OCI-LY7 (cell line): ENCODE data around the gene CBX8. TPM values are rescaled to one million over a fixed set of nuclear protein-coding genes. Genes with fewer than 3 reads are reported as not detected.

ENCODE experiments used
- BruUV-seq: library from RNA; stranded (reverse); fragments of 400-500 nt; replicated peaks from 2 replicates; lab custom pipeline; 2021; lab: Mats Ljungman, UMichigan
- CTCF ChIA-PET: fragments of 300-600 bp; sonication (Branson Sonifier 250); formaldehyde crosslinking; loops from one replicate; lab custom pipeline; 2022; ENCODE audit warnings: antibody characterized with exemption; ENCODE audit not compliant: unreplicated experiment; lab: Charles Lee
- POLR2A ChIA-PET: fragments of 300-600 bp; sonication (Branson Sonifier 250); formaldehyde crosslinking; loops from one replicate; lab custom pipeline; 2022; ENCODE audit warnings: antibody characterized with exemption; lab: Charles Lee
- DNase-seq: peaks from one replicate; pipeline ENCODE4 v3.0.0-alpha.2; 2015; ENCODE audit warnings: low spot score
- H2AFZ ChIP-seq: fragments of 200-600 bp; sonication (generic), shearing (Covaris generic); 2 replicates; pipeline ENCODE4 v1.6.1; 2014; ENCODE audit warnings: mild to moderate bottlenecking, antibody characterized with exemption, low read length, moderate library complexity
- H3K27ac ChIP-seq: fragments of 200-600 bp; sonication (generic); 2 replicates; pipeline ENCODE4 v1.5.1; 2014; ENCODE audit warnings: mixed run types, low read depth, mild to moderate bottlenecking, moderate library complexity, low read length, inconsistent platforms; ENCODE audit not compliant: poor library complexity, severe bottlenecking
- H3K36me3 ChIP-seq: fragments of 200-600 bp; sonication (generic); 2 replicates; pipeline ENCODE4 v1.6.1; 2014; ENCODE audit warnings: mild to moderate bottlenecking, antibody characterized with exemption, low read length, moderate library complexity, mixed read lengths; ENCODE audit not compliant: insufficient read depth
- H3K4me1 ChIP-seq: fragments of 200-600 bp; sonication (generic); 2 replicates; pipeline ENCODE4 v1.5.1; 2014; ENCODE audit warnings: mild to moderate bottlenecking, low read length; ENCODE audit not compliant: insufficient read depth, poor library complexity, severe bottlenecking
- H3K4me2 ChIP-seq: fragments of 200-600 bp; sonication (generic); 2 replicates; pipeline ENCODE4 v1.6.1; 2014; ENCODE audit warnings: mild to moderate bottlenecking, low read length
- H3K4me3 ChIP-seq: fragments of 200-600 bp; sonication (generic); 2 replicates; pipeline ENCODE4 v1.5.1; 2014; ENCODE audit warnings: mild to moderate bottlenecking, low read depth, low read length; ENCODE audit not compliant: poor library complexity, severe bottlenecking
- H3K79me2 ChIP-seq: fragments of 200-600 bp; sonication (generic); 2 replicates; pipeline ENCODE4 v1.6.1; 2016; ENCODE audit warnings: low read depth, mild to moderate bottlenecking, low read length, moderate library complexity, mixed read lengths; ENCODE audit not compliant: insufficient read depth
- H3K9me2 ChIP-seq: fragments of 200-600 bp; sonication (generic); 2 replicates; pipeline ENCODE4 v1.6.1; 2016; ENCODE audit warnings: mild to moderate bottlenecking, low read length, mixed read lengths; ENCODE audit not compliant: insufficient read depth
- H3K9me3 ChIP-seq: fragments of 200-600 bp; sonication (generic); 2 replicates; pipeline ENCODE4 v1.6.1; 2014; ENCODE audit warnings: mild to moderate bottlenecking, mixed run types, low read length, mixed read lengths
- H4K20me1 ChIP-seq: fragments of 200-600 bp; sonication (generic); 2 replicates; pipeline ENCODE4 v1.6.1; 2014; ENCODE audit warnings: mild to moderate bottlenecking, antibody characterized with exemption, low read length, moderate library complexity, mixed read lengths; ENCODE audit not compliant: insufficient read depth
- CTCF ChIP-seq: fragments of 200-600 bp; sonication (generic); conservative IDR thresholded peaks from 2 replicates; pipeline ENCODE4 v1.5.1; 2014; ENCODE audit warnings: mild to moderate bottlenecking, antibody characterized with exemption, low read length, moderate library complexity, mixed read lengths
- EZH2phosphoT487 ChIP-seq: fragments of 200-600 bp; sonication (generic); IDR thresholded peaks from 2 replicates; pipeline ENCODE4 v1.6.1; 2018; ENCODE audit warnings: low read depth, borderline replicate concordance, mild to moderate bottlenecking, mixed run types, antibody characterized with exemption, low read length, moderate library complexity, mixed read lengths
- intact Hi-C: fragments of 100-400 bp; cut with micrococcal nuclease; formaldehyde crosslinking; loops from one replicate; pipeline ENCODE4 v1.10.0; 2022; ENCODE audit not compliant: unreplicated experiment
- total RNA-seq, 2 experiments: library from RNA; depleted of rRNA in 1 of 2; stranded (reverse); fragments of >200 nt in 1 of 2; shearing (Covaris generic) in 1 of 2; gene quantifications; 2 replicates each; pipeline ENCODE4 v1.2.3, GENCODE V29; 2014 to 2022

Gene CBX8
- total RNA-seq, 2 experiments from 2014 or later = 7.5 to 16.3 TPM

DNA sequence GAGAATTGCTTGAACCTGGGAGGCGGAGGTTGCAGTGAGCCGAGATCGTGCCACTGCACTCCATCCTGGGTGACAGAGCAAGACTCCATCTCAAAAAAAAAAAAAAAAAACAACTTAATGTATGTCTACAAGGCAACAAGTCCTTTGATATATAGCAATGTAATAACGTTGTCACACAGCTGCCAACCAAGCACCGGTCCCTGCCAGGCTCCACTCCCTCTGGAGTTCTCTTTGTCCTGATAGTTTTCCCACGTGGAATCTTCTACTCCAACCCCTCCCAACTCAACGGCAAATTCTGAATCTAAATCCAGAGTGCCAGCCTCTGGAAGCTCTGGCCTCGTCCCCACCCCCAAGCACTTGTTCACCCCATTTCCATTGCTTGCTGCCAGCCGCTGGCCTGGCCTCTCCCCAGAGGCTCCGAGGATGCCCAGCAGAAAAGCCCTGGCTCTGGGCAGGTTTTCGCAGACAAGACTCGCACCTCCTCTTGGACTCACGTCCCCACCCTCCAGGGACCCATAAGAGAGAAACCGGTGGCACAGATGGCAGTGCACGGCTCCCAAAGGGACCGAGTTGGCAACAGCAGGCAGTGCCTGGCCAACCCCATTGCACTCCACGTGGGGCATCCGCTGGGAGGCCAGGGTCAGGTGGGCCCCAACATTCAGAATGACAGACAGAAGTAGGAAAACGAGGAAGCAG, 34.8 kb downstream of the CBX8 start:
- TF ChIP-seq CTCF (no peak), EZH2phosphoT487 (no peak)
- Histone ChIP-seq H2AFZ (no peak overlapping the region), H3K9me3 (no peaks in the 10 kb centered on the region), H3K9me2 (no peaks in the 10 kb centered on the region), H3K79me2 (no peaks in the 10 kb centered on the region), H3K4me2 (no peak overlapping the region), H3K27ac (no peak overlapping the region), H3K4me3 (no peak overlapping the region), H3K4me1 (no peaks in the 10 kb centered on the region), H3K36me3 (no peaks in the 10 kb centered on the region), H4K20me1 (no peaks in the 10 kb centered on the region)
- ChIA-PET CTCF (interaction anchor here (0.9 kb wide), 1 partner anchor 16 kb away, joined by 3 read pairs; no protein-coding TSS in a partner anchor), POLR2A (no interaction called here)
- DNase-seq = no peak
- no TSS peak for BruUV-seq
- intact Hi-C loops = no loop called here

DNA sequence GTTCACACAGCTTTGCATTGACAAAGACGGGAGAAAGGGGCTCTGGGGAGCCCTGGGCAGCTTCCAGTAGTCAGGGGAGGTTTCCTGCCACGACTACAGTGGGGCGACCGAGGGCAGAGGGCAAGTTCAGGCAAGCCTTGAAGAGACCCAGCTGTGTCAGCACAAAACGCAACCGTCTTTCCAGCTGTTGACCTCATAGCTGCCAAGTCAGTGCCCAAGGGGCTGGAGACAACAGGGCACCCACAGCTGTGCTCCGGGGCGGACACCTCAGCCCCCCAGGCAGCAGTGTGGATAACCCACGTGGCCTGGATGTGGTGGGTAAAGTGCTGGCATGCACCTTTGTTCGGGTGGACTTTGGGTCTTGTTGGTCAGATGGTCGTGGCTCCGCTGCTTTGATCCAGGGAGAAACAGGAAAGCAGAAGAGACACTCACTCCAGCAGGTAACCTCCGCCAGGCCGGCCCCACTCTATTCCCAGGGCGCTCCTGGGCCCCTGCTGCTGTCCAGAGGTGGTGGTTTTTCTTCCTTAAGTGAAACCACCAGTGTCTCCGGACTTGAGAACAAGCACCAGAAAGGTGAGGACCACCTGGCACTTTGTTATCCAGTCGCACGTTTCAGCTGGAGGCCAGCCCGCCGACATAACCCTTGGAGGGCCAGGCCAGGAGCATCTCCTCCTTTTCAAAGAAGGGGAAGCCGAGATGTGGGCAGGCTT, 36.5 kb downstream of the CBX8 start:
- H3K9me3 ChIP-seq = no peaks in the 10 kb centered on the region
- H3K27ac ChIP-seq = no peak overlapping the region
- DNase-seq = no peak
- H3K4me2 ChIP-seq = no peak overlapping the region
- POLR2A ChIA-PET = no interaction called here
- no TSS peak for BruUV-seq
- no peaks in the 10 kb centered on the region for H3K9me2 ChIP-seq
- TF ChIP-seq EZH2phosphoT487 = no peak
- no peak for TF ChIP-seq CTCF
- H3K36me3 ChIP-seq = no peaks in the 10 kb centered on the region
- CTCF ChIA-PET = no interaction called here
- no peak overlapping the region for H3K4me3 ChIP-seq
- no peaks in the 10 kb centered on the region for H3K79me2 ChIP-seq
- H2AFZ ChIP-seq = no peak overlapping the region
- no peaks in the 10 kb centered on the region for H4K20me1 ChIP-seq
- no peaks in the 10 kb centered on the region for H3K4me1 ChIP-seq
- intact Hi-C loops = no loop called here

DNA sequence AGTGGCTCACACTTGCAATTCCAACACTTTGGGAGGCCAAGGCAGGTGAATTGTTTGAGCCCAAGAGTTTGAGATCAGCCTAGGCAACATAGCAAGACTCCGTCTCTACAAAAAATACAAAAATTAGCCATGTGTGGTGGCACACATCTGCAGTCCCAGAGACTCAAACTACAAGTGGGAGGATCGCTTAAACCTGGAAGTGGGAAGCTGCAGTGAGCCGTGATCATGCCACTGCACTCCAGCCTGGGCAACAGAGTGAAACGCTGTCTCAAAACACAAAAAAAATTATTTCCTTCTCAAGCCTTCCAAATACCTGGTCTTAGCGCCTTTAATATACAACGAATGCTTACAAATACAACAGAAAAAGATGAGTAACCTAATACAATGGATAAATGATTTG, 38.6 kb downstream of the CBX8 start:
- Histone ChIP-seq H3K4me3 (no peak overlapping the region), H3K4me1 (no peaks in the 10 kb centered on the region), H3K36me3 (no peaks in the 10 kb centered on the region), H3K4me2 (no peak overlapping the region), H2AFZ (no peak overlapping the region), H3K27ac (no peak overlapping the region), H4K20me1 (no peaks in the 10 kb centered on the region), H3K79me2 (no peaks in the 10 kb centered on the region), H3K9me2 (no peaks in the 10 kb centered on the region), H3K9me3 (no peaks in the 10 kb centered on the region)
- BruUV-seq = no TSS peak
- no peak for DNase-seq
- ChIA-PET CTCF (no interaction called here), POLR2A (no interaction called here)
- intact Hi-C loops = no loop called here
- TF ChIP-seq EZH2phosphoT487 (no peak), CTCF (no peak)
